GM18909 (cell line): Measurements from ENCODE around the gene CD82.
"Not testable (repeated sequence)": the region's sequence is repeated elsewhere in the genome, so short reads cannot be mapped to it uniquely, and the experiment has no call there.

Experiments used
- ATAC-seq: cut with Tn5 transposase; IDR thresholded peaks from one replicate; pipeline ENCODE4 v1.9.1; 2021; ENCODE audit warnings: mild to moderate bottlenecking; ENCODE audit not compliant: unreplicated experiment, poor library complexity

CD82 gene

GRCh38 chr11:44652901-44653644, 87.6 kb downstream of the CD82 start:
- ATAC-seq, result no peak

- ATAC-seq, result no peak
These were observed 88.6 kb downstream of the CD82 start for GRCh38 chr11:44654057-44654456.

DNA sequence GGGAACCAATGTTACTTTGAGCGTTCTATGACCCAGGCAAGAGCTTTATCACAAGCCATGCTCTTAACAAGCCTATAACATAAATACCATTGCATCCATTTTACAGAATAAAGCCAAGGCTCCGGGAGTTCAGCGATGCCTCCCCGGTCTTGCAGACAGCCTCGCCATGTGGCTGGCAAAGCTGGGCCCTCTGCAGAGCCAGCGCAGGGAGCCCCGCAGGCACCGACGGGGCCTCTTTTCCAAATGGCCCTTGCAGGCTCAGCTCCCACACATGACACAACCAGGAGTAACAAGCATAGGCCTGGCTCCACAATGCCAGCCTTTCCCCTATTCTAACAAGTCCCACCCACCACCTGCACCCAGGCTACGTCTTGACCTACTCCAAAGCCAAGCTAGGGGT, 89.1 kb downstream of the CD82 start:
- ATAC-seq, result no peak

- no peak for ATAC-seq
These were observed 92.5 kb downstream of the CD82 start for GRCh38 chr11:44657836-44658505.

DNA sequence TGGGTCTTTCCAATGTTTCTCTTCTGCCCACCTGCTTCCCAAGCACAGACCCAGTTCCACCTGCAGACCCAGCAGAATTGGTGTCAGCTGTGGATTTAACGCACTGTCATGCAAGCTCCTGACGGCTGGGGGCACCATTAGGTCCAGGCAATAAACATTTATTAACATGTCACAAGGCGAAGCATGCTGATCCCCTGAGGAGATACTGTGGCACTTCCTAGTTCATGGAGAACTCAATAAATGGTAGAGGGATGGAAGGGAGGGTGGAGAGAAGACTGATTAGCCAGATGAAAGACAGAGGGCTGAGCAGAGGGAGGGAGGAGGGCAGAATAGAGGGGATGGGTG, 93.0 kb downstream of the CD82 start:
- ATAC-seq, result no peak

- ATAC-seq, result no peak
These were observed 94.2 kb downstream of the CD82 start for GRCh38 chr11:44659641-44660040.

GRCh38 chr11:44660535-44660934, 95.1 kb downstream of the CD82 start:
- ATAC-seq, result not testable (repeated sequence)

- no peak for ATAC-seq
These were observed 95.9 kb downstream of the CD82 start for GRCh38 chr11:44661311-44661717.
